HG02840 (cell line): ENCODE data around the gene N4BP3.
"Not testable (repeated sequence)": the region's sequence is repeated elsewhere in the genome, so short reads cannot be mapped to it uniquely, and the experiment has no call there.

ENCODE experiments used
- ATAC-seq: cut with Tn5 transposase; IDR thresholded peaks from one replicate; pipeline ENCODE4 v1.9.1; 2021; ENCODE audit warnings: mild to moderate bottlenecking, moderate library complexity, moderate number of reproducible peaks; ENCODE audit not compliant: unreplicated experiment, low FRiP score

Gene N4BP3, protein sequence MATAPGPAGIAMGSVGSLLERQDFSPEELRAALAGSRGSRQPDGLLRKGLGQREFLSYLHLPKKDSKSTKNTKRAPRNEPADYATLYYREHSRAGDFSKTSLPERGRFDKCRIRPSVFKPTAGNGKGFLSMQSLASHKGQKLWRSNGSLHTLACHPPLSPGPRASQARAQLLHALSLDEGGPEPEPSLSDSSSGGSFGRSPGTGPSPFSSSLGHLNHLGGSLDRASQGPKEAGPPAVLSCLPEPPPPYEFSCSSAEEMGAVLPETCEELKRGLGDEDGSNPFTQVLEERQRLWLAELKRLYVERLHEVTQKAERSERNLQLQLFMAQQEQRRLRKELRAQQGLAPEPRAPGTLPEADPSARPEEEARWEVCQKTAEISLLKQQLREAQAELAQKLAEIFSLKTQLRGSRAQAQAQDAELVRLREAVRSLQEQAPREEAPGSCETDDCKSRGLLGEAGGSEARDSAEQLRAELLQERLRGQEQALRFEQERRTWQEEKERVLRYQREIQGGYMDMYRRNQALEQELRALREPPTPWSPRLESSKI

DNA sequence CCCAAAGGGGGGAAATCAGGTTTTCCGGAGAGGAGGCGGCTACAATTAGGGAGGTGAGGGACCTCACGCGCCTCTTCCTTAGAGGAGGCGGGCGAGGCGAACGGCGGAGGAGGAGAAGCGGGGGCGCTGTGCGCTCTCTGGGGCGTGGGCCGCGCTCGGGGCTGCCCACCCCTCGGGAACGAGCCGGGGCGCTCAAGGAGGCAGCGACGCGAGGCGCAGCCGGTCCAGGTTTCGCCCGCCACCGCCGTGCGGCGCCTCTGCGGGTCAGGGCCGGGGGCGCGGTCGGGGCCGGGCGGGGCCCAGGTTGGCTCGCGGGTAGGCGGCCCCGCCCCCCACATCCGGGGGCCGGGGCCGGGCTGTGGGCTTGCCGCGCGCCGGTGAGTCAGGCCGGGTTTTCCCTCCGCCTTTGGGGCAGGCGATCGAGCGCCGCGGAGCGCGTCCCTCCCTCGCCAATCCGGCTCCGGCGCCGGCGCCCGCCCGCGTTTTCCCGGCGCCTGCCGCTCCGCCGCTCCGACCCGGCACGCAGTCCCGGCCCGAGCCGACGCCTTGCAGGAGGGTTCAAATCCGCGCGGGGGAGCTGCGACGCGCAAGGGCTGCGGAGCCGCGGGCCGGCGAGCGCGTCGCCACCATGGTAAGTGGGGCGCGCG is at the start of gene N4BP3:
TSS of gene N4BP3 (plus strand) at position 392 of the 647 bp plus-strand sequence. CDS start 6,052 bp downstream, outside the sequence.
- peak; percentile 53 for ATAC-seq

DNA sequence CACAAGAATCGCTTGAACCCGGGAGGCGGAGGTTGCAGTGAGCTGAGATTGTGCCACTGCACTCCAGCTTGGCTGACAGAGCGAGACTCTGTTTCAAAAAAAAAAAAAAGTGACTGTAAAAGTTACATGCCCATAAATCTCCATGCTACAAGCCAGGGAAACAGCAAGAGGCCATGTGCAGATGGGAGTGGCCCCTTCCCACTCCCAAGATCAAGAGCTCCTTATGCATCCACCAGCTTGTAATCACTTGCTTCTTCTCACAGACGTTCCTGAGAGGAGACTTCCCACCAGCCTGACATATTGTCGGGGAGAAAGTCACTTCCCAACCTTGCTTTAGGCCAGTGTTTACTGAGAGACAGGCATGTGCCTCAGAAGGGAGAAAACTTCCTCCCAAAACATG is 45.6 kb upstream of the N4BP3 start:
- ATAC-seq = no peak

DNA sequence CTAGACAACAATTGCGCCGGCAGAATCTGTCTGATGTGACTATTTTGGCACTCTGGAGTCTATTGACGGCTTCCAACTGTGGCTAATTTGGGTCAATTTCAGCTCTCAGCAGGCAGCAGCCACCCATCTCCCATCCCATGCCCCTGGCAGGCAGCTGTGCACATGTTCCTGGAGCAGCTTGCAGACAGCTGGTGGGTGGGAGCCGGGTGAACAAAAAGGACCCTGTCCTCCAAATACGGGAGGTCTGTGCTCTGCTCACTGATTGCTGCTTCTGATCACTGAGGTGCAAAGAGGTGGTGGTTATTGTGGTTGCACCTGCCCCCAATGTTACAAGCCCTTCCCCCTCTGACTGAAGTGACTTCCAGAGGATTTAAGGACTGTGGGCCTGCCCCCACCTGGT is 45.0 kb upstream of the N4BP3 start:
- ATAC-seq = no peak

DNA sequence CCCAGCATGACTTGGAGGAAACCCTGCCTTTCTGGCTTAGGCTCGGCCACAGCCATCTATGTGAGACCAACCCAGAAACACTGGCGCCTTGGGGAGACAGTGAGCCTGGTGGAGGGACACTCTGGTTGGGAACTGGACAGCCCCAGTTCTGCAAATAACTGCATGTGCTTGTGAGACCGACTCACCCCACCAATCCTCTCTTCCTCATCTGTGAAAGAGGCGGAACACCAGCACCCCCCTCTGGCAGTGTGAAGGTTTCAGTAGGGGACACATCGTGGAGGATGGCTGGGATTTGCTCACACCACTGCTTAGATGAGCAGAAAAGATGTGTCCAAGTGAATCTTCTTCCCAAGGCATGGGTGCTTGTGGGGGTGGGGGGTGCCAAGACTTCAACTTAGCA is 43.4 kb upstream of the N4BP3 start:
- no peak for ATAC-seq

DNA sequence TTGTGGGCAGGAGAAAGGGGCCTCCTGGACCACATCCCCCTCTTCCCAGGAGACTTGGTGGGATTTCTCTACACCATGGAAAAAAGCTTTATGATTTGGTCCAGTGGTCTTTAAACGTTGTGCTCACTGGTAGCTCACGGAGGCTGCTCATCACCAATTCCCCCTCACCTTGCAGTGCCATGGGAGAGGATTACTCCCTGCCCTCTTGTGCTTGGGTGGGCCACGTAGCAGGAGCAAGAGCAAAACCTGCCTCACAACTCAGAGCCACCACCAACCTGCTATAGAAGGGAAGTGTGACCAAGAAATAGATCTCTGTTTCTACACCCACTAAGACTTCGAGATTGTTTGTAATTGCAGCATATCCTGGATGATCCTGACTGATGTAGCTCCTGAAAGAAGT is 42.2 kb upstream of the N4BP3 start:
- no peak for ATAC-seq

- no peak for ATAC-seq
Measured at GRCh38 chr5:178072749-178073148, 40.6 kb upstream of the N4BP3 start.

DNA sequence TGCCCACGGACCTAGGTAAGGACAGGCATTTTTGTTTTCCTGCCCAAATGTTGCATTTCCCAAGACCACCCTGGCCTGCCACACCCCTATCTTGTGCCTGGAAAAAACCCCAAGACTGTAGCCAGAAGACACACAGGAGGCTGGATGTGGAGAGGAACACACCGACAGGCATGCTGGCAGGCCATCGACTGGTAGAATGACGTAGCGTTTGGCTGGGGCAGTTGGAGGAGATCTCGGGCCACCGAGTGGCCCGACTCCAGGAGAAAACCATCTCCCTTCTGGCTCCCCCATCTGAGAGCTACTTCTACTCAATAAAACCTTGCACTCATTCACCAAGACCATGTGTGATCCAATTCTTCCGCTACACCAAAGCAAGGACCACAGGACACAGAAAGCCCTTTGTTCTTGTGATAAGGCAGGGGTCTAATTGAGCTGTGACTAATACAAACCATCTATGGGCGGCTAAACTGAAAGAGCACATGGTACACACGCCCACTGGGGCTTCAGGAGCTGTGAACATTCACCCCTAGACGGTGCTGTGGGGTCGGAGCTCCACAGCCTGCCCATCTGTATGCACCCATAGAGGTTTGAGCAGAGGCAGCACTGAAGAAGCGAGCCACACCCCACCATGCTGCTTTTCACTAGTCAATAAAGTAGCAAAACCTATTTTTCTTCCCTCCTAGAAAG is 38.9 kb upstream of the N4BP3 start:
- ATAC-seq = no peak

GRCh38 chr5:178076965-178077364 is 36.4 kb upstream of the N4BP3 start:
- not testable (repeated sequence) for ATAC-seq

- no peak for ATAC-seq
Measured at GRCh38 chr5:178077751-178078150, 35.6 kb upstream of the N4BP3 start.

DNA sequence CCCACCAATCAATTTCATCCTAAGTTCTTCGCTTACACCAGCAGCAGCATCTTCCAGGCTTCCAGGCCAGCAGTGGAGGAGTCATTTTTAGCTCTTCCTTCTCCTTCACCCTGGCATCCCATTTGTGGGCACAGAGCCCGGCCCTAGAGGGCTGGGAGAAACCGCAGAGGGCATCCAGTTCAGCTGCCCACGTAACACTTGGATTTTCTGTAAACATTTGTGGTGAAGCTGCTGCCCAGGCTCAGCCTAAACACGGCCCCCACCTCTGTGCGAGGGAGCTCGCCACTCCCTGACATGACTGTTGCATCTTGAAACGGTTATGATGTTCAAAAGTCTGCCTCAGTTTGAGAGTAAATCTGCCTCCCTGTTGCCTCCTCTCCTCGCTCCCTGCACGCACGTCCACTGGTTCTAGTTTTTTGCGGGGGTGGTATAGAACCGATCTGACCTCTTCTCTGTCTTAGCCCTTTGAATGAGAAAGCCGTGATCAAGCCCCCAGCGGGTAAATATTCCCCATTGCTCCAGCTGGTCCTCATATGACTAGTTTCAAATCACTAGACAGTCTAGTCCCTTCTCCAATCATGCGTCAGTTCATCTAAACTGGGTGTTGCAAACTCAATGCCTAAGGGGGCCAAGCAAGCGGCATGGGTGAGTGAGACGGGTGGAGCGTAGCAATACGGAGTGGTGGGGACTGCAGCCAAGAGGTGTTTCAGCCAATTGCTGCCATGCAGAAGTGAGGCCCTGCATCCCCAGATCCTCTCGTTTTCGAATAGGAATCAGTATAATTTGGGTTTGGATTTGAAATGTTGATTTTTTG is 34.9 kb upstream of the N4BP3 start:
- ATAC-seq = no peak

GRCh38 chr5:178080056-178080455 is 33.3 kb upstream of the N4BP3 start:
- no peak for ATAC-seq

DNA sequence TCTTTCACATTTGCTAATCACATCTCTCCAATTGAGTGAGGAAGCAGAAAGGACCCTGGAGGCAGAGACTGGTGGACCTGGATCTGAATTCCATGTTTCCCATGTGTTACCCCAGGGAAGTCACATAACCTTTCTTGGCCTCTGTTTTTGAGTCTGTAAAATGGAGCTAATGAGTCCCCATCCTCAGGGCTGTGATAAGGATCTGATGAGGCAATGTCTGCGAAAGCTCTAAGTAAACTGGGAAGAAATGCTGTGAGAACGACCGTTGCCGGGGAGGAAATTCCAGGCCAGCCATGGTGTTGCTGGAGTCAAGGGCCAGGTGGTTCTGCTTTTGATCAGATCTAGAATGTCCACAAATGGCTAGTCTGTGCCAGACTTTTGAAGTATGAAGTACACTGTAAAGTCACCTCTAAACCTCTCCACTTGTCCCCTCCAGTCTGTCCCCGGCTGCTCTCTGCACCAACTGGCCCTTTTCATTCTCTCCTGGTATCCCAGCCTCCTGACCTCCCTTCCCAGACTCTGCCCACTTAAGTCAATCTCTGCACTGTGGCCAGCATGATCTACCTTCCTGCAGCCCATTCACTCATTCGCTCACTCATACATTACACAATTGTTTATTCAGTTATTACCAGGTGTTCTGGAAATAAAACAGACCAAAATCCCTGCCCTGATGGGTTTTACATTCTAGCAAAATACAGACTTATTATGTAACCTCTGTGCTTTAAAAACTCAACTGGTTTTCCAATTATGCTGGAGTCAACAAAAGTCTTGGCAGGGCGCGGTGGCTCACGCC is 32.5 kb upstream of the N4BP3 start:
- no peak for ATAC-seq

DNA sequence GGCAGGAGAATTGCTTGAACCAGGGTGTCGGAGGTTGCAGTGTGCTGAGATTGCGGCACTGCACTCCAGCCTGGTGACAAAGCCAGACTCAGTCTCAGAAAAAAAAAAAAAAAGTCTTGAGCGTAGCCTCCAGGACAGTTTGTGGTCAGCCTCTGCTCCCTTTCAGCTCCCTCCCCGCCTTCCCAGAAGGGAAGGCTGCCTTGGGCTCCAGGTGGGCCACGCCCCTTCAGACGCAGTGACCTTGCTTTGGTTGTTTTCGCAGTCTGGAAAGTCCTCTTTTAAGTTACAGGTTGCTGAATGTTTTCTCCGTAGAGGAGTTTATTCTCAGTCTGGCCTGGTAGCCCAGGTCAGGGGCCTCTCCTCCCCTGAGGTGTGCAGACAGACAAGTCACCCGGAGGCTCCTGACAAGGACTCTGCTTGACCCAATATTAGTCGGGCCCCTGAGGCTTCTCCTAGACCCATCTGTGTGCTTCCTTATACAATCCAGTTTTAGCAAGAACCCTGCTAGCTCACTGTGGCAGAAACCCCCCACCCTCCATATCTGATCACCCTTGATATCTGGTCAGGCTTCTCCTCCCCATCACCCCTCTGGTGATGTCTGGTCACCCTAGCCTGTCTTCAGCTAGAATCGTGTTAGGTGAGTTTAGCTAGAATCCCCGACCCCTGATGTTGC is 31.6 kb upstream of the N4BP3 start:
- no peak for ATAC-seq

- ATAC-seq = no peak
Measured at GRCh38 chr5:178083922-178084321, 29.4 kb upstream of the N4BP3 start.

DNA sequence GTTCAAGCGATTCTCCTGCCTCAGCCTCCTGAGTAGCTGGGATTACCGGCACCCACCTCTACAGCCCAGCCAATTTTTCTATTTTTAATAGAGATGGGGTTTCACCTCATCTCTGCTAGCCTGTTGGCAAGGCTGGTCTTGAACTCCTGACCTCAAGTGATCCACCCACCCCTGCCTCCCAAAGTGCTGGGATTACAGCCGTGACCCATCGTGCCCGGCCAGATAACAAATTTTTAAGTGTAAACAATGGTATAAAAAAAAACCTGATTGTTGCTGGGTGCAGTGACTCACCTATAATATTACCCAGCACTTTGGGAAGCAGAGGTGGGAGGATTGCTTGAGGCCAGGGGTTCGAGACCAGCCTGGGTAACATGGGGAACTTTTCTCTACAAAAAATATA is 28.0 kb upstream of the N4BP3 start:
- no peak for ATAC-seq

- ATAC-seq = no peak
Measured at GRCh38 chr5:178086266-178086665, 27.1 kb upstream of the N4BP3 start.

GRCh38 chr5:178087199-178087598 is 26.1 kb upstream of the N4BP3 start:
- not testable (repeated sequence) for ATAC-seq

- ATAC-seq = no peak
Measured at GRCh38 chr5:178090856-178091255, 22.5 kb upstream of the N4BP3 start.

GRCh38 chr5:178093134-178093533 is 20.2 kb upstream of the N4BP3 start:
- ATAC-seq = no peak
